Uterus (tissue), 4 donors: ENCODE results near the gene TOX2. TPM values are rescaled to one million over a fixed set of nuclear protein-coding genes. Genes with fewer than 3 reads are reported as not detected.

ENCODE experiments used
- DNase-seq, 2 donors: peaks; one replicate each; pipeline ENCODE4 v3.0.0-alpha.2; 2019 to 2020
- H3K27ac ChIP-seq, 2 donors: fragments of 200-600 bp; sonication (generic); 1 replicate in 1 of 2; 2 replicates in 1 of 2; pipeline ENCODE4 v1.5.1; 2016 to 2018
- H3K27me3 ChIP-seq, 2 donors: fragments of 200-600 bp; sonication (generic); one replicate each; pipeline ENCODE4 v1.5.1; 2018 to 2019; ENCODE audit warnings: control low read depth in 1 of 2
- H3K36me3 ChIP-seq, 2 donors: fragments of 200-600 bp; sonication (generic); one replicate each; pipeline ENCODE4 v1.5.1; 2019; ENCODE audit warnings: control low read depth in 1 of 2
- H3K4me1 ChIP-seq, 2 donors: fragments of 200-600 bp; sonication (generic); one replicate each; pipeline ENCODE4 v1.5.1; 2018 to 2019; ENCODE audit warnings: control low read depth in 1 of 2
- H3K4me3 ChIP-seq, 2 donors: fragments of 200-600 bp; sonication (generic); 1 replicate in 1 of 2; 2 replicates in 1 of 2; pipeline ENCODE4 v1.5.1; 2018 to 2019; ENCODE audit warnings: mild to moderate bottlenecking in 1 of 2
- H3K9me3 ChIP-seq, 2 donors: fragments of 200-600 bp; sonication (generic); one replicate each; pipeline ENCODE4 v1.5.1; 2019; ENCODE audit warnings: control low read depth in 1 of 2
- POLR2A ChIP-seq, 2 donors: fragments of 450-650 bp; IDR thresholded peaks; one replicate each; pipeline ENCODE4 v1.6.1; 2016; ENCODE audit warnings: antibody characterized with exemption in 2 of 2, mild to moderate bottlenecking in 1 of 2, moderate library complexity in 1 of 2
- intact Hi-C: fragments of 100-400 bp; cut with DNase I; formaldehyde crosslinking; loops from one replicate; pipeline ENCODE4 v1.15.1; 2023; ENCODE audit warnings: low total_unique reads
- total RNA-seq, 4 donors: library from RNA; depleted of rRNA in 3 of 4; stranded (reverse); fragments of >200 nt in 3 of 4; gene quantifications; one replicate each; pipeline versions ENCODE4 v1.1.0 to v1.2.4, GENCODE V29; 2014 to 2023
- TF ChIP-seq, protein P1 (sequence below), 4 experiments: fragments of 200-600 bp in 2 of 4; fragments of 450-650 bp in 2 of 4; sonication (generic) in 2 of 4; IDR thresholded peaks; one replicate each; pipeline ENCODE4 v1.5.1; 2016 to 2019; ENCODE audit warnings: antibody characterized with exemption in 4 of 4, mild to moderate bottlenecking in 2 of 4, moderate library complexity in 1 of 4
- donor health status: DM: yes; HTN: yes; CAD: no.

Gene TOX2
- total RNA-seq, 4 donors from 2014 or later, result 0.26 to 4.8 (median 0.28) TPM; not detected in 1

DNA sequence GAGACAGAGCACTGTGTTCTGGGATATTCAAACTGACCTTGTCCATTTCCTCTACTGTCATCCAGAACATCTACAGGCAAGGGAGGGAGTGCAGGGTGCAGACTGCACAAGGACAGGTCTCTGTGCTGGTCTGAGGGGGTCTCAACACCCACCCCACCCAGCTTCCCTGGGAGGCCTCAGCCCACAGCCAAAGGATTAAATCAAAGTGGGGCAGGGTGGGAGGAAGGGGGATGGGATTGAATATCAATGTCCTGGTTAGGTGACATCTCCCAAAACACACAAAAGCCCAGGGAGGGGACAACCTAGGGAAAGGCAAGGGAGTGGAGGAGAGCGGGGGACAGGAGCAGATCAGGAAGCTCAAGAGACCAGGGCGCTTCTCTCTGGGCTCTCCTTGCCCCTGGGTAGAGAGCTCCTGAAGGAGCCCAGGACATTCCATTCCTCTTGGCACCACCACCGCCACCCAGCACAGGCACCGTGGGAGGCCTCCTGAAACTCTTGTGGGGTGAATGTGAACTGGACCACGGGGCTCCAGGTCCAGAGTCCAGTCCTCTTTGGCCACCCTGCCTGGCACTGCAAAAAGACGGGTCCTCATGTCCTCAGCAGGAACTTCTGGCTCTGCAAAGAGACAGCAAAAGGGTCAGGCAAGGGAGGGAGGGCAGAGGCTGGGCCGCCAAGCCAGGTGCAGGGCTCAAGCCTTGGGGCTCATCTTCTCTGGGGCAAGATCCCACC is 198.4 kb downstream of the TOX2 start:
- Histone ChIP-seq H3K4me1 (no peaks in the 10 kb centered on the region), H3K9me3 (no peaks in the 10 kb centered on the region), H3K27me3 (no peaks in the 10 kb centered on the region), H3K4me3 (no peak overlapping the region), H3K36me3 (no peaks in the 10 kb centered on the region), H3K27ac (peak overlapping the region in 1 of 2 donors; percentile 41)
- intact Hi-C loops, result no loop called here
- TF ChIP-seq, protein P1, sequence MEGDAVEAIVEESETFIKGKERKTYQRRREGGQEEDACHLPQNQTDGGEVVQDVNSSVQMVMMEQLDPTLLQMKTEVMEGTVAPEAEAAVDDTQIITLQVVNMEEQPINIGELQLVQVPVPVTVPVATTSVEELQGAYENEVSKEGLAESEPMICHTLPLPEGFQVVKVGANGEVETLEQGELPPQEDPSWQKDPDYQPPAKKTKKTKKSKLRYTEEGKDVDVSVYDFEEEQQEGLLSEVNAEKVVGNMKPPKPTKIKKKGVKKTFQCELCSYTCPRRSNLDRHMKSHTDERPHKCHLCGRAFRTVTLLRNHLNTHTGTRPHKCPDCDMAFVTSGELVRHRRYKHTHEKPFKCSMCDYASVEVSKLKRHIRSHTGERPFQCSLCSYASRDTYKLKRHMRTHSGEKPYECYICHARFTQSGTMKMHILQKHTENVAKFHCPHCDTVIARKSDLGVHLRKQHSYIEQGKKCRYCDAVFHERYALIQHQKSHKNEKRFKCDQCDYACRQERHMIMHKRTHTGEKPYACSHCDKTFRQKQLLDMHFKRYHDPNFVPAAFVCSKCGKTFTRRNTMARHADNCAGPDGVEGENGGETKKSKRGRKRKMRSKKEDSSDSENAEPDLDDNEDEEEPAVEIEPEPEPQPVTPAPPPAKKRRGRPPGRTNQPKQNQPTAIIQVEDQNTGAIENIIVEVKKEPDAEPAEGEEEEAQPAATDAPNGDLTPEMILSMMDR (IDR thresholded peaks at IDR 0.05), result no peak
- no peak for TF ChIP-seq POLR2A (IDR thresholded peaks at IDR 0.05)
- DNase-seq, result no peak

DNA sequence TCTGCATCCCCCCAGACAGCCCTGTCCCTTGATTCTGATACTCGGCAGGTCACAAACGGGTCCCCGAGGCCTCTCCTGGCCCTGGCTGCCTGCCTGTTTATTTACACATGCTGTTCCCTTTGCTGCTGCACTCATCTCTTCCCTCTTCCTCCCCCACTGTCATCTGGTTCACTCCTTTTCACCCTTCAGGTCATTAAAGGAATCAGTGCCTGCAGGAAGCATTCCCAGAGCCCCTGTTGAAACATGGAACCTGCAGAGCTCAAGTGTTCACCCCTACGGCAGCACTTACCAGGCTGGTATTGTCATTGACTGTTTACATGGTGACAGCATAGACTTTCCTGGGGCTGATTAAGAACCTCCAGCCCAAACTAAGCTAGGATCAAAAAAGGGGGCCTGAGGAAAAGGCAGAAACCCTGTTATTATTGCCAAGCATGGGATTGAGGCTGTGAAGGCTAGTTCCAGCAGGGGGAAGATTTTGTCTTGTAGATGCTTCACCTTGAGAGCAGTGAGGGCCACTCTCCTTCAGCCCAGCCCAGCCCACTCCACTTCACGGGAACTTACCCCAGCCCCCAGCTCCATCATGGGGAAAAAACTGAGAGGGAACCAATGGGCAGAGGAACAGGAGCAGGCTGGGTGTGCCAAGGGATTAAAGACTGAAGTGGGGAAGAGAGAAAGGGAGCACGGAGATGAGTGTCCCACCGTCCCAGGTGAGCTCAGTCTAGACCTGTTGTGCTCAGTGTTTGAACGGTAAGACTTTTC is 199.1 kb downstream of the TOX2 start:
- intact Hi-C loops, result no loop called here
- no peaks in the 10 kb centered on the region for H3K27me3 ChIP-seq
- H3K27ac ChIP-seq, result peak overlapping the region in 1 of 2 donors; percentile 41
- DNase-seq, result no peak
- no peaks in the 10 kb centered on the region for H3K4me1 ChIP-seq
- TF ChIP-seq POLR2A (IDR thresholded peaks at IDR 0.05), result no peak
- TF ChIP-seq, protein P1 (IDR thresholded peaks at IDR 0.05), result no peak
- no peaks in the 10 kb centered on the region for H3K36me3 ChIP-seq
- no peak overlapping the region for H3K4me3 ChIP-seq
- no peaks in the 10 kb centered on the region for H3K9me3 ChIP-seq

DNA sequence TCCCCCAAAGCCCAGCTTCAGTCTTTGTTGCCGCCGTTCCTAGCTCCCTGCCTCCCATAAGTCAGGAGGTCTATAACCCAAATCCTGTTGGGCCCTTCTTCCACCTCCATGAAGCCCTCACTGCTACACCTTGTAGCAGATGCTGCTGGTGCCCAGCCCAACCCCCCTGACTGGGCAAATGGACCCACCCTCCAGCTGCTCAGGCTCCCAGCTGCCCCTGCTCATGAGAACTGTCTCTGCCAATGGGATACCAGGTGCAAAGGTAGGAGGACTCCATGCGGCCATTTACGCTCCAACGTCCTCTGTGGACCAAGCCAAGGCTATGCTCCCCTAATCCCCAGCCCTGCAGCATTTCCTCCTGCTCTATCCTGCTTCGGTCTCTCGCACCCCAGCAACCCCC is 200.5 kb downstream of the TOX2 start:
- intact Hi-C loops, result loop anchor here (5.0 kb wide), 1 partner anchor 77 kb away; no protein-coding TSS in a partner anchor
- Histone ChIP-seq H3K4me1 (no peaks in the 10 kb centered on the region), H3K27me3 (no peaks in the 10 kb centered on the region)

DNA sequence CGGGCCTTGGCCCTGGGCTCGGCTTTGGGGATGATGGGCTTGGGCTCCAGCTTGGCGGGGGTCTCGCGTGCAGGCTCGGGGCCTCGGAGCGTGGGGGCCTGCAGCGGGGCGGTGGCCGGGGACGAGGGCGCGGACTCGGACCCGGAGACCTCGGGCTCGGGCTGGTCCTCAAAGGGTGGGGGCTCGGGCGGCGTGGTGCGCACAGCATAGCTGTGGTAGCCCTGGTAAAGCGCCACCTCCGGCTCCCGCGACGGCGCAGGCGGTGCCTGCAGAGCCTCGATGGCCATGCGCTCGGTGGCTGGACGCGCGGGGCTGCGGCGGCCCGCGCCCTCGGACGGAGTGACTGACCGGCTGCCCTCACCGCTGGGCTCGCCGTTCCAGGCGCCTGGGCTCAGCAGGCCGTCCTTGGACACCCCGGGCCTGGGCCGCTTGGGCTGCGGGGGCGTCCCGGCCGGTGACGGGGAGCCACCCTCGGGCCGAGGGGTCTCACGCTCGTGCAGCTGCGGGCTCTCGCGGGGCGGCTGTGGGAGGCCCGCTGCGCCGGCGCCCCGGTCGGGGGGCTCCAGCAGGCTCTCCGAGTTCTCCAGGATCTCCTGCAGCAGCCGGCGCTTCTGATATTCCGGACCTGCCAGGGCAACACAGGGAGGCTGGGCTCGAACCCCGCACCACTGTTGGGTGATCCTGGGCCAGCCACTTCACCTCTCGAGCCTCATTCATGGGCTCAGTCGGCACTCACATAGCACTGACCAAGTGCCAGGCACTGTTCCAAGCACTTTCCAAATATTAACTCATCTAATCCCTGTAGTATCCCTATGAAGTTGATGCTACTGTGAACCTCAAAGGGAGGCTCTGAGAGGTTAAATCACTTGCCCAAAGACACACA is 201.4 kb downstream of the TOX2 start:
- Histone ChIP-seq H3K9me3 (no peaks in the 10 kb centered on the region), H3K36me3 (no peaks in the 10 kb centered on the region), H3K27ac (peak overlapping the region in 1 of 2 donors; percentile 70), H3K4me3 (no peak overlapping the region), H3K27me3 (no peaks in the 10 kb centered on the region), H3K4me1 (no peaks in the 10 kb centered on the region)
- intact Hi-C loops, result loop anchor here (5.0 kb wide), 1 partner anchor 76 kb away; no protein-coding TSS in a partner anchor
- no peak for DNase-seq
- TF ChIP-seq, protein P1 (IDR thresholded peaks at IDR 0.05), result no peak
- TF ChIP-seq POLR2A (IDR thresholded peaks at IDR 0.05), result no peak

More for the DNA sequence above, 200.5 kb downstream of the TOX2 start:
- no peak for DNase-seq
- Histone ChIP-seq H3K9me3 (no peaks in the 10 kb centered on the region), H3K4me3 (no peak overlapping the region), H3K36me3 (no peaks in the 10 kb centered on the region), H3K27ac (peak overlapping the region in 1 of 2 donors; percentile 70)
- TF ChIP-seq POLR2A (IDR thresholded peaks at IDR 0.05), result no peak
- TF ChIP-seq, protein P1 (IDR thresholded peaks at IDR 0.05), result no peak
